SK-N-SH (cell line): ENCODE data around the gene PSMB1. TPM values are rescaled to one million over a fixed set of nuclear protein-coding genes. Genes with fewer than 3 reads are reported as not detected.

ENCODE experiments used
- CTCF ChIA-PET: fragments of 300-600, 350-600 bp; formaldehyde crosslinking; extraction: SDS; loops from one replicate; lab custom pipeline; 2021; lab: Yijun Ruan, JAX
- POLR2A ChIA-PET: fragments of 350-600 bp; sonication (Branson Sonifier 250); formaldehyde crosslinking; extraction: SDS; loops from one replicate; lab custom pipeline; 2020; ENCODE audit warnings: antibody characterized with exemption, inconsistent platforms; lab: Yijun Ruan, JAX
- DNase-seq: peaks from one replicate; pipeline ENCODE4 v3.0.0; 2012
- H2AFZ ChIP-seq: fragments of 200-600 bp; sonication (generic); 2 replicates; pipeline ENCODE4 v1.8.1; 2016; ENCODE audit warnings: antibody characterized with exemption, mild to moderate bottlenecking, low read depth
- H3F3A ChIP-seq: fragments of 200-600 bp; sonication (generic); replicated peaks from 2 replicates; pipeline ENCODE3; 2016; ENCODE audit warnings: antibody characterized with exemption, mild to moderate bottlenecking; ENCODE audit not compliant: insufficient read depth
- H3K27ac ChIP-seq, 2 experiments: fragments of 200-500 bp in 1 of 2; fragments of 200-600 bp in 1 of 2; sonication (Bioruptor generic) in 1 of 2; sonication (generic), shearing (Covaris generic) in 1 of 2; 2 replicates each; pipeline versions ENCODE4 v1.5.1 to v1.6.1; 2014 to 2016; ENCODE audit warnings: low read depth in 2 of 2, inconsistent platforms in 1 of 2, low read length in 1 of 2, mild to moderate bottlenecking in 1 of 2, mixed read lengths in 1 of 2
- H3K27me3 ChIP-seq: fragments of 200-600 bp; sonication (generic), shearing (Covaris generic); 2 replicates; pipeline ENCODE4 v1.6.1; 2016; ENCODE audit warnings: mixed run types; ENCODE audit not compliant: insufficient read depth
- H3K36me3 ChIP-seq, 2 experiments: fragments of 200-500 bp in 1 of 2; fragments of 200-600 bp in 1 of 2; sonication (Bioruptor generic) in 1 of 2; sonication (generic) in 1 of 2; replicated peaks in 1 of 2; 2 replicates each; pipeline versions ENCODE3 to v1.5.1; 2014 to 2016; ENCODE audit warnings: low read length in 1 of 2, mild to moderate bottlenecking in 1 of 2; ENCODE audit not compliant: insufficient read depth in 2 of 2, control insufficient read depth in 1 of 2
- H3K4me1 ChIP-seq, 2 experiments: fragments of 200-500 bp in 1 of 2; fragments of 200-600 bp in 1 of 2; sonication (Bioruptor generic) in 1 of 2; sonication (generic), shearing (Covaris generic) in 1 of 2; 2 replicates each; pipeline versions ENCODE4 v1.5.1 to v1.6.1; 2014 to 2016; ENCODE audit warnings: low read depth in 1 of 2, low read length in 1 of 2, mixed run types in 1 of 2; ENCODE audit not compliant: insufficient read depth in 2 of 2, control insufficient read depth in 1 of 2
- H3K4me2 ChIP-seq: fragments of 200-600 bp; sonication (generic), shearing (Covaris generic); 2 replicates; pipeline ENCODE4 v1.6.1; 2017; ENCODE audit warnings: mixed run types
- H3K4me3 ChIP-seq, 2 experiments: fragments of 200-500 bp in 1 of 2; fragments of 200-600 bp in 1 of 2; sonication (Bioruptor generic) in 1 of 2; sonication (generic), shearing (Covaris generic) in 1 of 2; 2 replicates each; pipeline versions ENCODE4 v1.5.1 to v1.8.1; 2014 to 2016; ENCODE audit warnings: low read depth in 2 of 2, inconsistent platforms in 1 of 2, low read length in 1 of 2, mild to moderate bottlenecking in 1 of 2, mixed read lengths in 1 of 2, moderate library complexity in 1 of 2
- H3K79me2 ChIP-seq: fragments of 200-600 bp; sonication (generic); 2 replicates; pipeline ENCODE4 v1.8.1; 2017; ENCODE audit warnings: mild to moderate bottlenecking; ENCODE audit not compliant: insufficient read depth
- H3K9ac ChIP-seq: fragments of 200-600 bp; sonication (generic); 2 replicates; pipeline ENCODE4 v1.6.1; 2017; ENCODE audit warnings: mixed run types
- H3K9me2 ChIP-seq: fragments of 200-600 bp; sonication (generic); 2 replicates; pipeline ENCODE4 v1.6.1; 2017; ENCODE audit warnings: mixed run types
- H3K9me3 ChIP-seq: fragments of 200-600 bp; sonication (generic); 2 replicates; pipeline ENCODE4 v1.6.1; 2017; ENCODE audit warnings: mixed run types, mild to moderate bottlenecking, moderate library complexity
- H4K20me1 ChIP-seq: fragments of 200-600 bp; sonication (generic); 2 replicates; pipeline ENCODE4 v1.6.1; 2017; ENCODE audit warnings: mild to moderate bottlenecking, mixed run types; ENCODE audit not compliant: insufficient read depth
- CTCF ChIP-seq: fragments of 200-600 bp; sonication (generic); IDR thresholded peaks from 2 replicates; pipeline ENCODE4 v1.6.1; 2017; ENCODE audit warnings: antibody characterized with exemption, mild to moderate bottlenecking, moderate library complexity
- FOSL2 ChIP-seq: IDR thresholded peaks from 2 replicates; pipeline ENCODE4 v1.4.0; 2012; ENCODE audit warnings: low read depth, mild to moderate bottlenecking, moderate library complexity, borderline replicate concordance
- FOXJ3 ChIP-seq: sonication (generic); formaldehyde crosslinking; IDR thresholded peaks from 2 replicates; pipeline ENCODE4 v1.5.1; 2020; ENCODE audit warnings: mild to moderate bottlenecking, missing genetic modification reagents
- FOXM1 ChIP-seq: IDR thresholded peaks from 2 replicates; pipeline ENCODE4 v1.4.0; 2012; ENCODE audit warnings: low read depth, mild to moderate bottlenecking
- GABPA ChIP-seq: IDR thresholded peaks from 2 replicates; pipeline ENCODE4 v1.4.0; 2012; ENCODE audit warnings: low read depth, mild to moderate bottlenecking
- IRF3 ChIP-seq: fragments of 150-350 bp; IDR thresholded peaks from 2 replicates; pipeline ENCODE4 v1.6.1; 2016; ENCODE audit warnings: mild to moderate bottlenecking, low read depth, low read length
- JUND ChIP-seq: IDR thresholded peaks from 2 replicates; pipeline ENCODE4 v1.4.0; 2012
- MAX ChIP-seq: IDR thresholded peaks from 2 replicates; pipeline ENCODE4 v1.4.0; 2012; ENCODE audit warnings: low read depth
- MEF2A ChIP-seq: IDR thresholded peaks from 2 replicates; pipeline ENCODE4 v1.4.0; 2012; ENCODE audit warnings: low read depth, borderline replicate concordance
- MXI1 ChIP-seq: IDR thresholded peaks from 2 replicates; pipeline ENCODE4 v1.6.1; 2012; ENCODE audit warnings: mild to moderate bottlenecking, low read depth, low read length, improper control_type of control experiment
- NFIC ChIP-seq: IDR thresholded peaks from 2 replicates; pipeline ENCODE4 v1.4.0; 2012; ENCODE audit warnings: borderline replicate concordance
- PBX3 ChIP-seq: IDR thresholded peaks from 2 replicates; pipeline ENCODE4; 2012
- RAD21 ChIP-seq: IDR thresholded peaks from 2 replicates; pipeline ENCODE4 v1.6.1; 2012; ENCODE audit warnings: mild to moderate bottlenecking, low read length
- REST ChIP-seq: IDR thresholded peaks from 2 replicates; pipeline ENCODE4 v1.6.1; 2012; ENCODE audit warnings: mild to moderate bottlenecking, low read depth, low read length, moderate library complexity
- RFX5 ChIP-seq: IDR thresholded peaks from 2 replicates; pipeline ENCODE4 v1.6.1; 2012; ENCODE audit warnings: mild to moderate bottlenecking, improper control_type of control experiment, low read length
- TAF1 ChIP-seq: IDR thresholded peaks from 2 replicates; pipeline ENCODE4 v1.6.1; 2012; ENCODE audit warnings: low read depth, mild to moderate bottlenecking, low read length, moderate library complexity, borderline replicate concordance
- TEAD4 ChIP-seq: IDR thresholded peaks from 2 replicates; pipeline ENCODE4 v1.4.0; 2012; ENCODE audit warnings: mild to moderate bottlenecking, borderline replicate concordance; ENCODE audit not compliant: insufficient read depth
- USF1 ChIP-seq: IDR thresholded peaks from 2 replicates; pipeline ENCODE4 v1.4.0; 2012; ENCODE audit warnings: low read depth, borderline replicate concordance
- USF2 ChIP-seq: fragments of 150-350 bp; IDR thresholded peaks from 2 replicates; pipeline ENCODE4 v1.6.1; 2017; ENCODE audit warnings: antibody characterized with exemption, low read length, low read depth, borderline replicate concordance
- YY1 ChIP-seq: IDR thresholded peaks from 2 replicates; pipeline ENCODE4 v1.4.0; 2012; ENCODE audit warnings: low read depth, mild to moderate bottlenecking
- WGBS: methylation state at CpG from one replicate; pipeline ENCODE4 v1.1.6; 2017; ENCODE audit warnings: low lambda C conversion rate; 5-methylcytosine and 5-hydroxymethylcytosine counted together
- polyA plus RNA-seq, 3 experiments: library from polyadenylated mRNA; depleted of rRNA; stranded (reverse); fragments of >200 nt; gene quantifications; 2 replicates each; pipeline ENCODE4 v1.2.3, GENCODE V29; 2012

Gene PSMB1
- polyA plus RNA-seq, 1 of the 3 experiments (the other 2 are of a cell fraction): 588 TPM

GRCh38 chr6:170485159-170485558 is 67.9 kb downstream of the PSMB1 start:
- POLR2A ChIA-PET: no interaction called here
- no peak for DNase-seq

More at GRCh38 chr6:170485159-170485558, 67.9 kb downstream of the PSMB1 start:
- Histone ChIP-seq H3K27me3 (no peaks in the 10 kb centered on the region; the same call in 1 of the 2 replicates), H3K4me3 (no peak overlapping the region), H3F3A (no peaks in the 10 kb centered on the region), H3K4me2 (no peak overlapping the region), H3K9ac (no peak overlapping the region), H3K79me2 (no peaks in the 10 kb centered on the region), H2AFZ (no peak overlapping the region), H3K9me3 (no peaks in the 10 kb centered on the region), H3K9me2 (no peaks in the 10 kb centered on the region), H3K36me3 (no peaks in the 10 kb centered on the region), H3K27ac (no peak overlapping the region), H4K20me1 (no peaks in the 10 kb centered on the region), H3K4me1 (no peaks in the 10 kb centered on the region)
- TF ChIP-seq FOSL2 (no peak), RFX5 (no peak), MAX (no peak), YY1 (no peak), FOXM1 (no peak), REST (no peak), RAD21 (no peak), PBX3 (no peak), NFIC (no peak), FOXJ3 (CRISPR knock-in tag) (no peak), GABPA (no peak), CTCF (no peak), TAF1 (no peak), TEAD4 (no peak), MEF2A (no peak), IRF3 (no peak), USF1 (no peak), MXI1 (no peak), USF2 (no peak), JUND (no peak)
- CTCF ChIA-PET: interaction anchor here (1.0 to 1.4 kb wide), 2 partner anchors 44 to 654 kb away, joined by 3 read pairs; no protein-coding TSS in a partner anchor
- whole genome bisulfite sequencing: 47% methylated on average over 5 of the region's 5 CpGs
